Coronary artery (tissue), 2 donors: Measurements from ENCODE around the gene FAM241B.

Experiments used
- DNase-seq: peaks from one replicate; pipeline ENCODE4 v3.0.0-alpha.2; 2017; ENCODE audit warnings: low spot score
- H3K27ac ChIP-seq, 2 donors: fragments of 200-600 bp; sonication (generic); one replicate each; pipeline ENCODE4 v1.5.1; 2016 to 2019
- H3K4me3 ChIP-seq: fragments of 200-600 bp; sonication (generic); 2 replicates; pipeline ENCODE4 v1.5.1; 2016; ENCODE audit warnings: mild to moderate bottlenecking, moderate library complexity
- CTCF ChIP-seq: fragments of 200-600 bp; sonication (generic); IDR thresholded peaks from one replicate; pipeline ENCODE4 v1.5.1; 2019; ENCODE audit warnings: antibody characterized with exemption

FAM241B gene

GRCh38 chr10:69629897-69630650, at the start of gene FAM241B:
Gene FAM241B (plus strand): TSS chr10:69630247. CDS start chr10:69631744, 1,497 bp downstream.
- DNase-seq: peak; percentile 77
- TF ChIP-seq CTCF: peak; percentile 99
- Histone ChIP-seq H3K27ac (peak within 1 kb of the TSS; percentile 60), H3K4me3 (peak within 1 kb of the TSS; percentile 90)

- Histone ChIP-seq H3K4me3 (no peak overlapping the region), H3K27ac (no peak overlapping the region)
- no peak for DNase-seq
- no peak for TF ChIP-seq CTCF
Measured at GRCh38 chr10:69580435-69580834, 49.6 kb upstream of the FAM241B start.

GRCh38 chr10:69583106-69583505, 46.9 kb upstream of the FAM241B start:
- DNase-seq: no peak
- Histone ChIP-seq H3K27ac (no peak overlapping the region), H3K4me3 (no peak overlapping the region)
- TF ChIP-seq CTCF: no peak

- no peak for DNase-seq
- no peak for TF ChIP-seq CTCF
- Histone ChIP-seq H3K27ac (no peak overlapping the region), H3K4me3 (no peak overlapping the region)
Measured at GRCh38 chr10:69584624-69585023, 45.4 kb upstream of the FAM241B start.

GRCh38 chr10:69588358-69588757, 41.7 kb upstream of the FAM241B start:
- no peak for TF ChIP-seq CTCF
- Histone ChIP-seq H3K4me3 (no peak overlapping the region), H3K27ac (no peak overlapping the region)
- DNase-seq: no peak

- DNase-seq: no peak
- Histone ChIP-seq H3K27ac (no peak overlapping the region), H3K4me3 (no peak overlapping the region)
- TF ChIP-seq CTCF: no peak
Measured at GRCh38 chr10:69600761-69601330, 29.2 kb upstream of the FAM241B start.

- TF ChIP-seq CTCF: no peak
- no peak overlapping the region for H3K27ac ChIP-seq
- DNase-seq: no peak
- no peak overlapping the region for H3K4me3 ChIP-seq
Measured at GRCh38 chr10:69609077-69609476, 21.0 kb upstream of the FAM241B start.
